HG03565 (cell line): ENCODE results near the gene EFEMP2.
"Not testable (repeated sequence)": the region's sequence is repeated elsewhere in the genome, so short reads cannot be mapped to it uniquely, and the experiment has no call there.

Experiments
- ATAC-seq: cut with Tn5 transposase; IDR thresholded peaks from one replicate; pipeline ENCODE4 v1.9.1; 2021; ENCODE audit warnings: mild to moderate bottlenecking, moderate library complexity; ENCODE audit not compliant: unreplicated experiment

Gene EFEMP2

GRCh38 chr11:65856689-65857499 lies 15.7 kb downstream of the EFEMP2 start:
- ATAC-seq: no peak

GRCh38 chr11:65855927-65856363 lies 16.7 kb downstream of the EFEMP2 start:
- ATAC-seq: no peak

DNA sequence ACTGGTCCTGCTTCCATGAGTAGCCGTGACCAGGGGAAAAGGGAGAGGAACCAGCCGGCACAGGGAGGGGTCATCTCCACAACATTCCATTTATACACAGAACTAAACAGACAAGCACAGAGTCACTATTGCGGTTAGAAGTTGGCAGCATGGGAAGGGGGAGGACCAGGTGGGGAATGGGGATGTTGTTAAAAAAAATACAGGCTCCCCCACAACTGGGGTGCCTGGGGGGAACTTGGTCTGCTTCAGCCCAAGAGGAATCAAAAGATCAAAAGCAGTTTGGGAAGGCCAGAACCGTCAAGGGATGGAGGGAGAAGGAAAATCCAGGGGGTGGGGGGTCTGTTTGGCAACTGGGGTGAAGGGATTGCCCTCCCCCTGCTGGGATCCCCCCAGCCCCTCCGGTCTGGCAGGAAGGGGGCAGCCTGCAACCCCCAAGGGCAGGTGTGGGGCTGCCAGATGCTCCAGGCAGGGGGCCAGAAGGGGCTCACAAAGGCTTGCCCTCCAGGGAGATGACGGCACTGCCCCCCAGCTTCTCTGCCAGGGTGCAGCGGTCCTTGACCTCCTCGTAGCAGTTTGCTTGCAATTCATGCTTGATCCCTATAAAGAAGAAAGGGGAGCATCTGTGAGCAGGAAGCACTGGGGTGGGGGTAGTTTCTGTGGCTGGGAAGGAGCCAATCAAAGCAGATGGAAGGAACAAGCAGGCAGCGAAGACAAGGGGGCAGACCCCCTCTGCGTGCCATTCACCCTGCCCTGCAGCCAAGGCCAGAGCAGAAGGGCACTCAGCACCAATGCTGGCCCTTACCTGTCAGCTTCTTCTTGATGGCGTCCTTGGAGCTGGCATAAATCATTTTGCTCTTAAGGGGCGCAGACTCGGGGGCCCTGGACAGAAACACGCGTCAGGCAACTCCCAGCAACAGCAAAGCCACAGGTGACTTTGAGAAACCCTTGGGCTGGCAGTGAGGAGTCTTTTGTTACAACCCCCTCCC lies 17.5 kb downstream of the EFEMP2 start:
- ATAC-seq: no peak

DNA sequence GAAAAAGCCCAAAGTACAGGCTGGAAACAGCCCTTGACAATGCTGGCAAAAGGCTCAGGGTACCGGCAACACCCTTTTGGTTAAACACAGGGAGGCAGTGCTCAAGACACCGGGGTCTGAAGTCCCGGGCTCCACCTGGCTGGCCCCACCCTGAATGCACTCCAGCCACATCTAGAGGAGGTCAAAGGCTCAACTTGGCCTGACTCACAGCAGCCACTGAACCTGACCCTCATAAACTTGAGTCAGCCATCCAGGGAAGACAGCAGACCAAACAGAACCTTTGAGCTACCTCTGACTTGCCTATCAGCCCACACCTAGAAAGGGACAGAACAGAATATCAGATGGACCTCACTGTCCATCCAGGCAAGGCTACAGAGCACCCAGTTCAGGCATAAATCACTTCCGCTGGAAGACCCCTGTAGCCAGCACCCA lies 18.4 kb downstream of the EFEMP2 start:
- no peak for ATAC-seq

DNA sequence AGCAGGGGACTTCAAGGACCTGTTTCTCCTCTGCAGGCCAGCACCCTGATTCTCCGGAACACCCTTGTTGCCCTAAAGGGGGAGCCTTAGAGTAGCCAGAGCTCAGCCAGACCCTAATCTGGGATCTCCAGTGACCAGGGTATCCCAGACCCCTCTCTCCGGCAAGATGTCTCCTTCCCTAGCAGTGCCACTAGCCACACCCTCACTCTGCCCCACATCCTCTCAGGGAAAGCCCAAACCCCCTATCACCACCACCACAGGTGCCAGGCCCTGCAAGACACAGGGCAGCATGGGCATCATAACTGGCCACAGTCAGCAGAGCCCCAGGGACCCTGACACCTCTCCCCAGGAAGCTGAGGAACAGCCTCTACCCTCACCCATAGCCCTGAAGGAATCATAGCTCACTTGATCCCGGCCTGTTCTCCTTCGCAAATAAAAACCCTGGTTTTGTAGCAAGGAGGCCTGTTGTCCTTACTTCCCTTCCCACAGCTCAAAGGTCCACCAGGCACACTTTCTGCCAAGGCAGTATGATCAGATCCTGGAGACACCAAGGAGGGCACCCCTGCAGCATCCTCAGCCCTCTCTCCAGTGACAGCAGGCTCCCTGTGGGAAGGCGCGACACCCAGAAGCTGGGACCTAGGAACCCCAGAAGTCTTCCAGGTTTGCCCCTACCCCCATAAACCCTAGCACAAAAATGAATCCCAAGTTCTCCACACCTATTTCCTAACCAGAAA lies 19.2 kb downstream of the EFEMP2 start:
- ATAC-seq: no peak

- no peak for ATAC-seq
These were observed 19.9 kb downstream of the EFEMP2 start for GRCh38 chr11:65852508-65853245.

GRCh38 chr11:65851811-65852507 lies 20.6 kb downstream of the EFEMP2 start:
- no peak for ATAC-seq

DNA sequence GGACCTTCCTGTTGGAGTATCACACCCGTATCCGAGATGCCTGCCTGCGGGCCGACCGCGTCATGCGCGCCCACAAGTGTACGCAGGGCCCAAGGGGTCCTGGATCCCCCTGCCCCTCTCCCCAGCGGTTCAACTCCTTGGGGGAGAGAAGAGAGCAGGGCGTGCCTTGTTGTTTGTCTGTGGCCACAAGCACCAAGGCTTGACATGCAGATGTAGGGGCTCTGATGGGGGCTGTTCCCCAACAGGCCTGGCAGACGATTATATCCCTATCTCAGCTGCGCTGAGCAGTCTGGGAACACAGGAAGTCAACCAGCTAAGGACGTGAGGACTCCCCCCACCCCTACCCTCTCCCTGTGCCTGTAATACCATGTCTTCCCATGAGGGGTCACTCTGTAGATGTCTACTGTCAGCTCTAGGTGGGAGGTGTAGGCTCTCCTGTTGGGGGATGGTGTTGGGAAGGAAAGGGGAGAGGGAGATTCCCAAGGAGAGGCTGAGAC lies 21.5 kb downstream of the EFEMP2 start:
- ATAC-seq: no peak

DNA sequence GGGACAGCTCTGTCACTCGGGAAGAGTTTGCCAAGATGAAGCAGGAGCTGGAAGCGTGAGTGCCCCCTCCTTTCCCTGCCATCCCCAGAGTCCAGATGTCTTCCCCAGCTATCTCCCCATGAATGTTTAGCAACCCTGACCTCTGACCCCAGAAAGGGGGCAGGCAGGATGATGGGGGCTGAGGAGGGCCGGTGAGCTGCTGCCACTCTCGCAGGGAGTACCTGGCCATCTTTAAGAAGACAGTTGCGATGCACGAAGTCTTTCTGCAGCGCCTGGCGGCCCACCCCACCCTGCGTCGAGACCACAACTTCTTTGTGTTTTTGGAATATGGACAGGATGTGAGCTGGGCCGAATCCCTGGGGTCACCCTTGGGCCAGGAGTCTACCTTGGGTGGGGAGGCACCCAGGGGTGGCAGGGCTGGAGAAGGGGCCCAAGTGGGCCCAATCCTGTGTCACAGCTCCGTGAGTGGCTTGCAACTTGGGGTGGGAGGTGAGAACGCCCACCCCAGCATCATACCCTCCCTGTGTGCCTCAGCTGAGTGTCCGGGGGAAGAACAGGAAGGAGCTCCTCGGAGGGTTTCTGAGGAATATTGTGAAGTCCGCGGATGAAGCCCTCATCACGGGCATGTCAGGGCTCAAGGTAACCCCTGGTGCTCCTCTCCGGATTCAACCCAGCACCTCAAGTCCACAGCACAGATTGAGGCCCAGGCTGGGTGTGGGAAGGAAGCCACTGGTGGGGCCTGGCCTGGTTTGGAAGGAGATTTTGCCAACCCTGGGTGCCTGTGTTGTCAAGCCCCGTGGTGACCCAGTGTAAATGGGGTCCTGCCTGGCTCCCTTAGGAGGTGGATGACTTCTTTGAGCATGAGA lies 22.1 kb downstream of the EFEMP2 start:
- ATAC-seq: no peak

- no peak for ATAC-seq
These were observed 22.8 kb downstream of the EFEMP2 start for GRCh38 chr11:65849771-65850216.

GRCh38 chr11:65849366-65849765 lies 23.2 kb downstream of the EFEMP2 start:
- ATAC-seq: no peak

DNA sequence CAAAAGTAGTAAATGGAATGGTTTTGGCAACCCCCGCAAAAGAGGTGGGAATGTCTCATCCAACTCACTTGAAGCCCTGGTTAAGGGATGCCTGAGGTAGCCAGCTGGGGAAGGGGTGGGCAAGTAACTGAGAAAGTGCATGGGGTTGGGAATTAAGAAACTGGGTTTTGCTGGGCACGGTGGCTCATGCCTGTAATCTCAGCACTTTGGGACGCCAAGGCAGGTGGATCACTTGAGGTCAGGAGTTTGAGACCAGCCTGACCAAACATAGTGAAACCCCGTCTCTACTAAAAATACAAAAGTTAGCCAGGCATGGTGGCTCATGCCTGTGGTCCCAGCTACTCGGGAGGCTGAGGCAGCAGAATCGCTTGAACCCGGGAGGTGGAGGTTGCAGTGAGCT lies 23.9 kb downstream of the EFEMP2 start:
- ATAC-seq: not testable (repeated sequence)

DNA sequence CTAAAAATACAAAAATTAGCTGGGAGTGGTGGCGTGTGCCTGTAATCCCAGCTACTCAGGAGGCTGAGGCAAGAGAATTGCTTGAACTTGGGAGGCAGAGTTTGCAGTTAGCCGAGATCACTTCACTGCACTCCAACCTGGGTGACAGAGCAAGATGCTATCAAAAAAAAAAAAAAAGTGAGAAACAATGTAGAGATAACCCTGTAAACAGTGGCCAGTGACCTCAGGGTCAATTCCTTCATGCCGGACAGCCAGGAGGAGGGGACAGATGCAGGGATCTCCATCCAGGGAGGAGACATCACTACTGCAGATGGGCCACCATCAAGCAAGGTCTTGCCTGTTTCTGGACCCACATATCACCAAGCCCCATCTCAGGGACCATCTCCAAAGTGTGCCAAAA lies 24.9 kb downstream of the EFEMP2 start:
- ATAC-seq: no peak

- ATAC-seq: no peak
These were observed 28.2 kb downstream of the EFEMP2 start for GRCh38 chr11:65844231-65844872.

GRCh38 chr11:65843811-65844210 lies 28.8 kb downstream of the EFEMP2 start:
- no peak for ATAC-seq

DNA sequence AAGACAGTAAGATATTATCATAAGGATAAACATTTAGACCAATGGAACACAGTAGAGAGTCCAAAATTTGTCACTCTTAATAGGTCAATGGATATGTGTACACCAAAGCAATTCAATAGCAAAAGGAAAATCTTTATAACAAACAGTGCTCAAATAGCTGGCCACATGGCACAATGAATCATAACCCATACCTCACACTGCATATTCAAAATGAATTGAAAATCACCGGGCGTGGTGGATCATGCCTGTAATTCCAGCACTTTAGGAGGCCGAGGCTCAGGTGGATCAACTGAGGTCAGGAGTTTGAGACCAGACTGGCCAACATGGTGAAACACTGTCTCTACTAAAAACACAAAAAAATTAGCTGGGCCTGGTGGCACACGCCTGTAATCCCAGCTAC lies 30.5 kb downstream of the EFEMP2 start:
- no peak for ATAC-seq

- ATAC-seq: no peak
These were observed 38.4 kb downstream of the EFEMP2 start for GRCh38 chr11:65834202-65834601.
